ENCODE results near the gene ZNF362.

ZNF362 gene

DNA sequence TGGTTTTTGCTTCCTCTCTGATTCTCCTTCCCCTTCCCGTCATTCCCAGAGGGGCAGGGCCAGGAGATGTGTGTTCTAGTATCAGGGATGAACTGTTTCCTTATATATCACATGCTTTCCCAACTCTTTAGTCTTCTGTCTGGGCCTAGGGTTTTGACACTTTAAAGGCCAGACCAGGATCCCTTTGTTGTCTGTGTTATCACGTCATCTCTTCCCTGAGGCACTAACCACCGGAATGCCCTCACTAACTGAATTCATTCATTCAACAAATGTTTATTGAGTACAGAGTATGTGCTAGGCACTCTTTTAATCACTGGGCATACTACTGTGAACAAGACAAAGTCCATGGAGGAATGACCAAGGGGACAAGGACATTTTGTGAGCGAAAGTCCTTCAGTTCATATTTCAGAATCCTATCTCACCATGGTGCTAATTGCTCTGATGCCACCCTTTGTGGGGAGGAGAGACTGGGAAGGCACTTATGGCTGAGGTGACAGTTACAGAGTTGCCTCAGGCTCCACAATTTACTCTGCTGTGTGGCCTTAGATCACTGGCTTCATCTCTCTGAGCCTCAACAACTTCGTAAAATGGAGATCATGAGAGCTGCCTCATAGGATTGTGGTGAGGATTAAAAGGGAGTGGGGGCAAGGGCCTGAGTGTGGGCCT lies 12.0 kb upstream of the ZNF362 start:
- no peak for DNase-seq (ENCODE audit: low read depth, low spot score)

DNA sequence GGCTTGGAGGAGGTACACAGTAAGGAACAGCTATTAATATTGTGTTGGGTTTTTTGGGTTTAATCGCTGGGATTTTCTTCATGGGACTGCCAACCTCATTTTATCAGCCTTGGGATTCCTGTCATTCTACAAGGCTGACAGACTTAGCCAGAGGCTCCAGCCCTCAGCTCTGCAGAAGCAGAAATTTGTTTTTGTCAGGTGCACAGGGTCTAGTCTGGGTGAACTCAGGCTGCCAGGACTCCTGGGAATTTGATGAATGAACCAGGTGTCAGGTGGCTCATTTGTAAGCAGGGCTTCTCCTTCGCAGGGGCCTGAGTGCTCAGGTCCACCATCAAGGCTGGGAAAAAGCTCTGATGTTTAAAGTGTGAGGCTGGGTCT lies 11.5 kb upstream of the ZNF362 start:
- DNase-seq (ENCODE audit: low read depth, low spot score), result no peak

GRCh38 chr1:33246171-33246570 lies 10.1 kb upstream of the ZNF362 start:
- no peak for DNase-seq (ENCODE audit: low read depth, low spot score)

GRCh38 chr1:33247545-33247944 lies 8.7 kb upstream of the ZNF362 start:
- no peak for DNase-seq (ENCODE audit: low read depth, low spot score)

DNA sequence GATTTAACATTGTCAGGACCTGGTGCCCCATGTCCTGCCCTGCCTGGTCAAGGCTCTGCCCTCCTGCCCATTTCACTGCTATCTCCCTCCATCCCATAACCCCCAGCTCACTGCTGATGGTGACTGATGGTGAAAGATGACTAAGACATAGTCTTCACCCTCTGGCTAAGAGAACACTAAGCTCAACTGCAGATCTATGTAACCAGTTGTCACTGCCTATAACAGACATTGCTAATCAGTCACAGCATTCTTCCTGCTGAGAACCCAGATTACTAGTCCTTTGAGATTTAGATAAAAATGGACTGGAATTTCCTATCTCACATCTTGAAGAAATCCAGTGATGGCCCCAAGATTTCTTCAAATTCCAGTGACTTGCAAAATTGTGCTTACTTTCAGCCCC lies 8.0 kb upstream of the ZNF362 start:
- DNase-seq (ENCODE audit: low read depth, low spot score), result no peak

- no peak for DNase-seq (ENCODE audit: low read depth, low spot score)
Measured at GRCh38 chr1:33249422-33249821, 6.9 kb upstream of the ZNF362 start.

DNA sequence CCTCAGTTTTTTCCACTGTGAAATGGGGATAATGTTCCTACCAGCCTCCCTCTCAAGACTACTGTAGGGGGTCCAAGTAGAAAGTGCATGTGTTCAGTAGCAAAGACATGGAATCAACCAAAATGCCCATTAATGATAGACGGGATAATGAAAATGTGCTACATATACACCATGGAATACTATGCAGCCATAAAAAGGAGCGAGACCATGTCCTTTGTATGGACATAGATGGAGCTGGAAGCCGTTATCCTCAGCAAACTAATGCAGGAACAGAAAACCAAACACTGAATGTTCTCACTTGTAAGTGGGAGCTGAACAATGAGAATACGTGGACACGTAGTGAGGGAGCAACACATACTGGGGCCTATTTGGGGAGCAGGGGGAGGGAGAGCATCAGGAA lies 6.1 kb upstream of the ZNF362 start:
- no peak for DNase-seq (ENCODE audit: low read depth, low spot score)

DNA sequence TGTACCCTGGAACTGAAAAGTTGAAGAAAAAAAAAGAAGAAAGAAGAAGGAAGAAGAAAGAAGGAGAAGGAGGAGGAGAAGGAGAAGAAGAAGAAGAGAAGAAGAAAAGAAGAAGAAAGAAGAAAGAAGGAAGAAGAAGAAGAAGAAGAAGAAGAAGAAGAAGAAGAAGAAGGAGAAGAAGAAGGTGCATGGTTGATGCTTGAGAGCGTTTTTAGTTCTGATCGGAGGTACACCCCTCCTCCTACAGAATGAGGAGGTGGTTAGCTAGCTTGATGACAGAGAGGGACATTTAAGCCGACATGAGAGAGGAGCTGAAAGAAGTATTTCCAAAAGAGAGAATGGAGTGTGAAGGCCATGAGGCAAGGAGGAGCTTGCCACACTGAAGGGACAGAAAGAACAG lies 5.6 kb upstream of the ZNF362 start:
- DNase-seq (ENCODE audit: low read depth, low spot score), result no peak

GRCh38 chr1:33254491-33254890 lies 1.8 kb upstream of the ZNF362 start:
- DNase-seq (ENCODE audit: low read depth, low spot score), result no peak

DNA sequence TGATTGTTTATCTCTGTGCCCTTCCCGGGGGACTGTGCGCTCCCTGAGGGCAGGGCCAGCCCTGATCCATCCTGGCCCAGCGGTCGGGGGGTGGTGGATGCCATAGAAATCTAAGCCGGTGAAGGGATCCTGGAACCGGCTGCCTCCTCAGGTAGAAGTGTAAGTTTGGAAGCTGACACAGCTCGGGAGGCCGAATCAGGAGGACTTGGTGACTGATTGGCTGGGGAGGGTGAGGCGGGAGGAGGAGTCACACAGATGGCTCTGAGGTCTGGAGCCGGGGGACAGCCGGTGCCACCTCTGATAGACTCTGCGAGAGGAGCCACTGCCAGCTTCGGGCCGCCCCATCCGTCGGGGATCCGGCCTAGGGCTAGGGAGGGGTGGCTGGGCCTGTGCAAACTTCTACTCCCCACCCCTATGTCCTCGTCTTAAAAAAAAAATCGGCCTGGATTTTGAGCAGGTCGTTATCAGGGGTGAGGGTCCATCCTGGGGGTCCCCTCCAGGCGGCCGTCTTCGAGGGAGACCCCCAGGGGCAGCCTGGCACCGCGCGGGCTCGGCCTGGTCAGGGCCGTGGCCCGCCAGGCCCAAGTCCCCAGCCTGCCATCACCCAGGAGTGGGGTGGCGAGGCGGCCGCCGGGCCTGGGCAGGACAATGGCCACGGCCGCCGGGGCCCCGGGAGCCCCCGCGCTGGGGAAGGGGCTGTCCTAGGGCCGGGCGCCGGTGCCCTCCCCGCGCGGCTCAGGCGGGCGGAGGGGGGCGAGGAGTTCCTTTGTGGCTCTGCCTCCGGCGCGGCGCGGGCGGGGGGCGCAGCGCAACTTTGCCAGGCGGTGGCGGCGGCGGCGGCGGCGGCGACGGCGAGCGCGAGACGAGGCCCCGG lies 708 bp upstream of the ZNF362 start:
- no peak for DNase-seq (ENCODE audit: low read depth, low spot score)

DNA sequence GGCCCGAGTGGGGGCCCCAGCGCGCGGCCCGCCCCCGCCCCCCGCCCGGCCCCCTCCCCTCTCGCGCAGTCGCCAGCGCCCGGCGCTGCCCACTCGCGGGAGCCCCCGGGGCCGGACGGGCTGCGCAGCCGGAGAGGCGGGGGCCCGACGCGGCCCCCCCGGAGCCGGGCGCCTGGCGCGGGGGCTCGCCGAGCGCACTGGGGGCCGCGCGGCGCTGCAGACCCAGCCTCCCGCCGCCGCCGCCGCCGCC lies 146 bp upstream of the ZNF362 start:
- no peak for DNase-seq (ENCODE audit: low read depth, low spot score)

- DNase-seq (ENCODE audit: low read depth, low spot score), result no peak
Measured at GRCh38 chr1:33257207-33257771, 997 bp downstream of the ZNF362 start.

DNA sequence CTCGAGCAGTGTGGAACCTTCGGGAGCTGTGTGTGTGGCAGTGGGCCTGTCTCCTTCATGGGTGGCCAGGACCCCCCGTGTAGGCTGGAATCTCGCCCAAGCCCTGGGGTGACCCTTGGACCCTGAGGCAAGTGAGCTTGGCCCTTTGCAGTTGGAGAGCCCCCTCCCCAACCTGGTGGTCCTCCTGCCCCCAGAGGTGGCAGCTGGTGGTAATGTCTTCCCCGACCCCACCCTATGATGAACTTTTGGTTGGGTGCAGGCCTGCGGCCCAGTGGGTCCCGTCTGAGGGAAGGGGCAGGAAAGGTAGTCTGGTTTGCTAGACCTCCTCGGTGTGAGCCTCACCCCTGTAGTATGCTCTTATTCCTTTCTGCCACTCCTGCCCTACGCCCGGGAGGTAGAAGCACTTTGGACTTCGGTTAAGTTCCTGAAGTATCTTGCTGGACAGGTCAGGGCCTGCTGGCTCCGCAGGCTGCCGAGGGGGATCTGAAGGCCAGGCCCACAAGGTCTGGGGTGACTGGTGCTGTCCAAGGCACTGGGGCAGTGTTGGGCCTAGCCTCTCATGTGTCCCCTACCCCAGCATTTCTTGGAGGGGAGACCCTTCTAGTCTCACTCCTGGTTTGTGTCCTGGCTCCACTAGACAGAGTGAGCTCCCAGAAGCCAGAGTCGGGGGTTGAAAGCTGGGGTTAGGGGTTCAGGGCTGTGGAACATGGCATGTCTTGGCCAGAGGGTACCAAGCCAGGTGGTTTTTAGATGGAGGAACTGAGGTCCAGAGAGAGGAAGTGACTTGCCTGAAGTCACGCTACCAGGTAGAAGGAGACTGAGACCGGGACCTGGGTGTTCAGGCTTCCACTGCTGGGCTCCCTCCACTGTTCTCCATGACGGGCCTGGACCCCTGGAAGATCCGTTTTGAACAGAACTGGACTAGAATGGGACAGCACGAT lies 1.8 kb downstream of the ZNF362 start:
- no peak for DNase-seq (ENCODE audit: low read depth, low spot score)

DNA sequence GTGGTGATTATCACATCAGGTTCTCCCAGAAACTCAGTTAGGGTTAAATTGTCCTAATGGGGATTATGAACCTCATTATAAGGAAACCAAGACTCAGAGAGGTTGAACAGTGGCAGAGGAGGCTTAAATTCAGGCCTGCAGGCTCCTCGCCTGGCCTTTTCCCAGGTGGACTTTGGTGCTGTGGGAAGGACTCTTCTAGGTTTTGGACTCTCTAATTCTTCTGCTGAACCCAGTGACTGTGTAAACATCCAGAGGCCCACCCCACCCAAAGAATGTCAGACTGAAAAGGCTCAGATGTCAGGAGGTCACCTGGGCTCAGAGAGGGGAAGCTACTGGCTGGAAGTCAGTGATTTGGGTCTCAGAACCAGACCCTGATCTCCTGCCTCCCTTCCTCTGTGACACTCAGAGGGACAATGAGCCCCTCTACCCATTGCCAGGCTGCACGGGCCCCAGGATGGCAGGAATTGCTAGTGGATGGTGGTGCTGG lies 2.5 kb downstream of the ZNF362 start:
- no peak for DNase-seq (ENCODE audit: low read depth, low spot score)

- no peak for DNase-seq (ENCODE audit: low read depth, low spot score)
Measured at GRCh38 chr1:33259879-33260278, 3.6 kb downstream of the ZNF362 start.

DNA sequence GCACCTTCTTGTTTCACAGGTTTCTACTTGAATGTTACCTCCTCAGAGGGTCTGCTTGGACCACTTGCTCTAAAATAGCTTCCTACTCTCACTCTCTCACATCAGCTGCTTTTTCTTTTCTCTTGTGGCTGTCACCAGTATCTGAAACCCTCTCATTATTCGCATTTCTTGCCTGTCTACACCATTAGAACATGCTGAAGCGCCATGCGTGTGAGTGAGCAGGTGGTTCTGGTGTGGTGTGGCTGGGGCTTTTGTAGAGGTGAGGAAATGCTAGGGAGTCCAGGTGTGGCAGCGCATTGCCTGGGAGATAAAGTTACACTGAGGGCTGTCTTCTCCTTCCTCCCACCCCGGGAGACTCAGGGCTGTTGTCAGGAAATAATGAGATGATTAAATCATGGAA lies 4.1 kb downstream of the ZNF362 start:
- no peak for DNase-seq (ENCODE audit: low read depth, low spot score)

DNA sequence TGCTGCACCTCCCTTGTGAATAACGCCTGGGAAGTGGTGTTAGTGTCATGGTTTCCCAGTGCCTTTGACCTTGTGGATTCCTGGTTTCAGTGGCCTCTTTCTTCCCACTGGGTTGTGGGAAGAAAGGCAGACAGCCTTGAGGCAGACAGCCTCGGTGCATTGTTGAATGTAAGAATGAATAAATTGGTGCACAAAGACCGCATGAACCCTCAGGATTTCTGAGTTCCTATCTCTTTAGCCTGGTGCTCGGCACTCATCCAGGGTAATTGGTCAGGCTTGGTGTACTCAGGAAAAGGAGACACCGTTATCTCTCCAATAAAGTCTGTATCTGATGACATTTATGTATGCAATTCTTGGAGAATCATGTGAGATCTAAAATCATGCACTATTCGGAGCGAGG lies 5.1 kb downstream of the ZNF362 start:
- DNase-seq (ENCODE audit: low read depth, low spot score), result no peak

DNA sequence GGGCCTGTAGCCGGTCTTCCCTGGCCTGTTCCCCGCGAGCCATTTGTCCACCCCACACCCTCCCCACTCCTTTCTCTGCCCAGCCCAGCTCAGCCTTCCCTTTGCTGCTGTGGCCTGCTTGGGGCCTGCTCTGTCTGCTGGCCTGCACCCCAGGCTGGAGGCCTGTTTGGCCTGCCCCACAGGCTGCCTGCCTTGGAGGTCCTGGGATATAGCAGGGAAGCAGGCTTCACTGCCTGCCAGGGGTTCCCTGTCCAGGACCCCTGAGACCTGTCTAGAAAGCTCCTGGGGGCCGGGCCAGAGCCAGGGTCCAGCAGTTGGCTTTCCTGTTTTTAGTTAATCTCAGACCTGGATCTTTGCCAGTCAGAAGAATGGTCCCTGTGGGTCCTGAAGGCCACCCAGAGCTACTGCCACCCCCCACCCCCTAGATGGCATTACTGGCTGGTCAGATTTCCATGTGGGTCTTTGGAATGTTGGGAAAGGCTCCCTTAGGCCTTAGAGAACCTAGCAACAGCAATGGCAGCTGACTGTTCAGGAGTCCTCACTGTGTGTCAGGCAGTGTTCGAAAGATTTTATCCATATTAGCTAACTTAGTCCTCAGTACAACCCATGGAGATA lies 7.7 kb downstream of the ZNF362 start:
- no peak for DNase-seq (ENCODE audit: low read depth, low spot score)

GRCh38 chr1:33265780-33266605 lies 9.7 kb downstream of the ZNF362 start:
- DNase-seq (ENCODE audit: low read depth, low spot score), result no peak

DNA sequence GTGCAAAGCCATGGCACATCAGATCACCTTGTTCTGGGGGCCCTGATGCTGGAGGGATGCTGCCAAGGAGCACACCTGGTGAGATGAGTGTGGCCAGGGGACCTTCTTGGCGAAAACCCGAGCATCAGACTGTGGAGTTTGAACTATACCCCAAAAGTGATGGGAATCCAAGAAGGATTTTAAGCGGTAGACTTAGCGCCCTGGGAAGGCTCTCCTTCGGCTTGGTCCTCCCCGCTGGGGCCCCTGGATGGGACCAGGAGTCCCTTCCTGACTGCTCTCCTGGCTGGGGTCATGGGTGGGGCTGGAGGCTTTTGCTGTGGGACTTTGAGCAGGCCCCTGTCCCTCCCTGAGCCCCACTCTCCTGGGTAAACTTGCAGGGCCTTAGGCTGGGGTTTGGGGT lies 10.5 kb downstream of the ZNF362 start:
- DNase-seq (ENCODE audit: low read depth, low spot score), result no peak

Measured in activated naive CD8-positive, alpha-beta T cell treated with anti-CD3 and anti-CD28 coated beads, Interleukin-2, amount 50 U/mL, for 16 hours (primary cell).